ENCODE measurements around the gene HPSE. TPM values are rescaled to one million over a fixed set of nuclear protein-coding genes. Genes with fewer than 3 reads are reported as not detected.
"Not testable (repeated sequence)": the region's sequence is repeated elsewhere in the genome, so short reads cannot be mapped to it uniquely, and the experiment has no call there.

The HPSE gene
- total RNA-seq, 2 donors from 2014 or later, result 1.4 to 6.1 TPM

GRCh38 chr4:83335701-83336100 is 1.1 kb upstream of the HPSE start:
- TF ChIP-seq, protein P1, sequence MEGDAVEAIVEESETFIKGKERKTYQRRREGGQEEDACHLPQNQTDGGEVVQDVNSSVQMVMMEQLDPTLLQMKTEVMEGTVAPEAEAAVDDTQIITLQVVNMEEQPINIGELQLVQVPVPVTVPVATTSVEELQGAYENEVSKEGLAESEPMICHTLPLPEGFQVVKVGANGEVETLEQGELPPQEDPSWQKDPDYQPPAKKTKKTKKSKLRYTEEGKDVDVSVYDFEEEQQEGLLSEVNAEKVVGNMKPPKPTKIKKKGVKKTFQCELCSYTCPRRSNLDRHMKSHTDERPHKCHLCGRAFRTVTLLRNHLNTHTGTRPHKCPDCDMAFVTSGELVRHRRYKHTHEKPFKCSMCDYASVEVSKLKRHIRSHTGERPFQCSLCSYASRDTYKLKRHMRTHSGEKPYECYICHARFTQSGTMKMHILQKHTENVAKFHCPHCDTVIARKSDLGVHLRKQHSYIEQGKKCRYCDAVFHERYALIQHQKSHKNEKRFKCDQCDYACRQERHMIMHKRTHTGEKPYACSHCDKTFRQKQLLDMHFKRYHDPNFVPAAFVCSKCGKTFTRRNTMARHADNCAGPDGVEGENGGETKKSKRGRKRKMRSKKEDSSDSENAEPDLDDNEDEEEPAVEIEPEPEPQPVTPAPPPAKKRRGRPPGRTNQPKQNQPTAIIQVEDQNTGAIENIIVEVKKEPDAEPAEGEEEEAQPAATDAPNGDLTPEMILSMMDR (IDR thresholded peaks at IDR 0.05), result no peak
- Histone ChIP-seq H3K9me3 (no peaks in the 10 kb centered on the region), H3K4me3 (peak overlapping the region; percentile 85), H3K27me3 (replicated peaks; ENCODE audit: insufficient read depth) (no peaks in the 10 kb centered on the region), H3K4me1 (ENCODE audit: control insufficient read depth in 1 of 2, low read depth in 2 of 2) (peaks cover 6 to 7% of the 10 kb centered on the region in 2 donors), H3K27ac (no peak overlapping the region), H3K36me3 (no peaks in the 10 kb centered on the region)
- no peak for ATAC-seq (ENCODE audit: insufficient number of reproducible peaks, low FRiP score, low read depth)
- no peak for DNase-seq (ENCODE audit: low spot score)

- Histone ChIP-seq H3K27ac (no peak overlapping the region), H3K9me3 (no peaks in the 10 kb centered on the region), H3K27me3 (replicated peaks; ENCODE audit: insufficient read depth) (no peaks in the 10 kb centered on the region), H3K4me3 (no peak overlapping the region), H3K4me1 (ENCODE audit: control insufficient read depth in 1 of 2, low read depth in 2 of 2) (peaks cover 6 to 7% of the 10 kb centered on the region in 2 donors), H3K36me3 (no peaks in the 10 kb centered on the region)
- TF ChIP-seq, protein P1 (IDR thresholded peaks at IDR 0.05), result no peak
- DNase-seq (ENCODE audit: low spot score) (no peak), ATAC-seq (ENCODE audit: insufficient number of reproducible peaks, low FRiP score, low read depth) (no peak)
Observed at GRCh38 chr4:83331956-83332355, 2.7 kb downstream of the HPSE start.

GRCh38 chr4:83329521-83330110 is 5.0 kb downstream of the HPSE start:
- TF ChIP-seq, protein P1 (IDR thresholded peaks at IDR 0.05), result no peak
- Histone ChIP-seq H3K27ac (no peak overlapping the region), H3K27me3 (replicated peaks; ENCODE audit: insufficient read depth) (no peaks in the 10 kb centered on the region), H3K4me1 (ENCODE audit: control insufficient read depth in 1 of 2, low read depth in 2 of 2) (no peaks in the 10 kb centered on the region), H3K4me3 (no peak overlapping the region), H3K36me3 (no peaks in the 10 kb centered on the region), H3K9me3 (no peaks in the 10 kb centered on the region)
- DNase-seq (ENCODE audit: low spot score) (no peak), ATAC-seq (ENCODE audit: insufficient number of reproducible peaks, low FRiP score, low read depth) (no peak)

DNA sequence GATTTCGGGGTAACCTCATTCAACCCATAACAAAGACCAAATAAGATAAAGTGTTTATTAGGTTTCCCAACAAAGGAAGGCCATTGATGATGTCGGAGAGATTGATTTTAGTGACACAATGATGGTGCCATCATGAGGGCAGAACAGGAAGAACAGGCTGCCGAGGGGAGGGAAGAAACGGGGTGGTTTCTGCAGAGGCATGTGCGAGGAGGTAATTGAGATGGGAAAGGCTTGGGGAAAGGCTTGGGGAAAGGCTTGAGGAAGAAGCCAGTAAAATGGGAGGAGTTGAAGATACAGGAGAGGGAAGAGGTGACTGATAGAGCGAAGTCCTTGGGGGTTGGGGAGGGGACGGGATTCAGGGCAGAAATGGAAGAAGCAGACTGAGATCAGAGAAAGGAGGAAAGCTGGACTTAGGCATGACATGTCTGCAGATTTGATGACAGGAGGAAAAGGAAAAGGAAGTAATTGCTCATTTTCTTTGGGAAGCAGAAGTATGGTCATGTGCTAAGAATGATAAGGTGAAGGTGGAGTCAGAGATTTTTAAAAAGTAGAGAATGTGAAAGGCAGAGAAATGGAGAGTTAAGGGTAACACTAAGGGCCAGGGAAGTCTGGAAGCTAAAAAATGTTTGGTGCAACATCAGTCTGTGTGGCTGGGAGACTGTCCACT is 6.0 kb downstream of the HPSE start:
- TF ChIP-seq, protein P1 (IDR thresholded peaks at IDR 0.05), result no peak
- no peak overlapping the region for H3K27ac ChIP-seq
- H3K36me3 ChIP-seq, result no peaks in the 10 kb centered on the region
- H3K27me3 ChIP-seq (replicated peaks; ENCODE audit: insufficient read depth), result no peaks in the 10 kb centered on the region
- H3K4me3 ChIP-seq, result no peak overlapping the region
- DNase-seq (ENCODE audit: low spot score), result no peak
- no peaks in the 10 kb centered on the region for H3K4me1 ChIP-seq (ENCODE audit: control insufficient read depth in 1 of 2, low read depth in 2 of 2)
- no peaks in the 10 kb centered on the region for H3K9me3 ChIP-seq
- no peak for ATAC-seq (ENCODE audit: insufficient number of reproducible peaks, low FRiP score, low read depth)

- no peaks in the 10 kb centered on the region for H3K4me1 ChIP-seq (ENCODE audit: control insufficient read depth in 1 of 2, low read depth in 2 of 2)
- no peak overlapping the region for H3K27ac ChIP-seq
- ATAC-seq (ENCODE audit: insufficient number of reproducible peaks, low FRiP score, low read depth) (no peak), DNase-seq (ENCODE audit: low spot score) (no peak)
- H3K4me3 ChIP-seq, result no peak overlapping the region
- TF ChIP-seq, protein P1 (IDR thresholded peaks at IDR 0.05), result no peak
- H3K27me3 ChIP-seq (replicated peaks; ENCODE audit: insufficient read depth), result no peaks in the 10 kb centered on the region
- no peaks in the 10 kb centered on the region for H3K36me3 ChIP-seq
- no peaks in the 10 kb centered on the region for H3K9me3 ChIP-seq
Observed at GRCh38 chr4:83326546-83326945, 8.1 kb downstream of the HPSE start.

DNA sequence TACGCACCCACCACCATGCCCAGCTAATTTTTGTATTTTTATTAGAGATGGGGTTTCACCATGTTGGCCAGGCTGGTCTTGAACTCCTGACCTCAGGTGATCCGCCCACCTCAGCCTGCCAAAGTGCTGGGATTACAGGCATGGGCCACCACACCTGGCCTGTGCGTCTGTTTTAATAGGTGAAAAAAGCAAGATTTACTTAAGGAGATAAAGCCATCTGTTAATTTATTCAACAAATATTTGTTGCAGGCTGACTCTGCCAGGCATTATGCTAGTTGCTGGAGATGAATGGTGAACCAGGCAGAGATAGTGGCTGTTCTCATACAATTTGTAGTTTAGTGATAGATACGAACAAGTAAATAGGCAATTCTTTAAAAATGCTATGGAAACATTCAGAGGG is 9.3 kb downstream of the HPSE start:
- not testable (repeated sequence) for DNase-seq (ENCODE audit: low spot score); H3K4me1 ChIP-seq (ENCODE audit: control insufficient read depth in 1 of 2, low read depth in 2 of 2); ATAC-seq (ENCODE audit: insufficient number of reproducible peaks, low FRiP score, low read depth); H3K27ac ChIP-seq; H3K27me3 ChIP-seq (replicated peaks; ENCODE audit: insufficient read depth); H3K9me3 ChIP-seq; H3K36me3 ChIP-seq; H3K4me3 ChIP-seq

Measured in thoracic aorta (tissue), 2 donors.